ENCODE measurements around the gene RNF31.

Gene RNF31

DNA sequence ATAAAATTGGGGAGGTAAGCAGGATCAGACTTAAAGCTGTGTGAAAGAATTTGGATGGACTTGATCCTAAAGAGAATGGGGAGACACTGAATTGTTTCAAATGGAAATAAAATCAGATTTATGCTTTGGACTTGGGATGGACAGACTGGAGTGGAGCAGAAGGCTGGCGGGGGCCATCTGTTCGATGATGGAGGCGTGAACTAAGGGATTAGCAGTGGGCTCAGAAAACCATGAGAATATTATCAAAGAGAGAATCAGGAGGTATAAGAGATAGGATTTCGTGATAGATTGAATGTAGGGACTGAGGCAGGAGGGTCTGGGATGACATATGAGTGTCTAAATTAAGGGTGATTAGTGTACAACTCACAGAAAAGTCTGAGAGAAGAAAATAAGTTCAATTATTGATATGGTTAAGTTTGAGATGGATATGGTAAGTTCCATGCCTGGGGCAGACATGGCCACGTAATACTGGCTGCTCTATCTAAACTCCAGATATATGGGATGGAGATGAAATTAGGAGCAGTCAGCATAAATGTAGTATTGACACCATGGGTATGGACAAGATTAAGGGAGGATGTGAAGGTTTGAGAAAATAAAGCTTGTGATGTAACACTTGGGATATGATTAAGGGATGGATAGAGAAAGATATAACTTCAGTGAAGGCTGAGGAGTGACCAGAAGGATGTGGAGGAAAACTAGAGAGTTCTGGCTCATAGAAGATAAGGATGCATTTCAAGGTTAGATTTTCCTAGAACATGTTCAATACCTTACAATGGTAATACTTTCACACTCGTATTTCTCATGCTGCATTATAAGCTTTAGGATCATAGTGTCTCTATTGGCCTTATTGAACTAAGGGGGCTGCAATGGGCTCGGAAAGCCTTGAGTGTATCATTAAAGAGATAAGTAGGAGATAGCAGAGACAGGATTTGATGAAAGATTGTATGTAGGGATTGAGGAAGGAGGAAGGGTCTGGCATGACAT is 57.2 kb downstream of the RNF31 start:
- Histone ChIP-seq H3K4me2 (ENCODE audit: low read length) (no peak overlapping the region), H3K4me1 (ENCODE audit: insufficient read depth, low read length, severe bottlenecking) (no peaks in the 10 kb centered on the region), H4K20me1 (ENCODE audit: insufficient read depth, low read length) (no peaks in the 10 kb centered on the region), H3K27me3 (ENCODE audit: insufficient read depth, low read length) (no peaks in the 10 kb centered on the region), H3K4me3 (ENCODE audit: low read depth, low read length, poor library complexity, severe bottlenecking) (no peak overlapping the region), H3K9me2 (ENCODE audit: low read depth, low read length) (no peaks in the 10 kb centered on the region), H3K9me3 (ENCODE audit: low read length) (peaks cover 3% of the 10 kb centered on the region; the same call in 1 of the 2 replicates), H3F3A (ENCODE audit: insufficient read depth, low read length) (no peaks in the 10 kb centered on the region), H3K36me3 (ENCODE audit: insufficient read depth, low read length) (peaks cover 77% of the 10 kb centered on the region), H3K9ac (ENCODE audit: low read length) (no peak overlapping the region), H3K27ac (ENCODE audit: low read depth, low read length, poor library complexity, severe bottlenecking) (no peak overlapping the region), H3K79me2 (ENCODE audit: insufficient read depth, low read length) (no peaks in the 10 kb centered on the region), H2AFZ (ENCODE audit: low read length) (no peak overlapping the region)
- no peak for TF ChIP-seq EZH2 (IDR thresholded peaks at IDR 0.05; ENCODE audit: borderline replicate concordance, low read length)
- TF ChIP-seq, protein P1, sequence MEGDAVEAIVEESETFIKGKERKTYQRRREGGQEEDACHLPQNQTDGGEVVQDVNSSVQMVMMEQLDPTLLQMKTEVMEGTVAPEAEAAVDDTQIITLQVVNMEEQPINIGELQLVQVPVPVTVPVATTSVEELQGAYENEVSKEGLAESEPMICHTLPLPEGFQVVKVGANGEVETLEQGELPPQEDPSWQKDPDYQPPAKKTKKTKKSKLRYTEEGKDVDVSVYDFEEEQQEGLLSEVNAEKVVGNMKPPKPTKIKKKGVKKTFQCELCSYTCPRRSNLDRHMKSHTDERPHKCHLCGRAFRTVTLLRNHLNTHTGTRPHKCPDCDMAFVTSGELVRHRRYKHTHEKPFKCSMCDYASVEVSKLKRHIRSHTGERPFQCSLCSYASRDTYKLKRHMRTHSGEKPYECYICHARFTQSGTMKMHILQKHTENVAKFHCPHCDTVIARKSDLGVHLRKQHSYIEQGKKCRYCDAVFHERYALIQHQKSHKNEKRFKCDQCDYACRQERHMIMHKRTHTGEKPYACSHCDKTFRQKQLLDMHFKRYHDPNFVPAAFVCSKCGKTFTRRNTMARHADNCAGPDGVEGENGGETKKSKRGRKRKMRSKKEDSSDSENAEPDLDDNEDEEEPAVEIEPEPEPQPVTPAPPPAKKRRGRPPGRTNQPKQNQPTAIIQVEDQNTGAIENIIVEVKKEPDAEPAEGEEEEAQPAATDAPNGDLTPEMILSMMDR (IDR thresholded peaks at IDR 0.05; ENCODE audit: low read length), result no peak

DNA sequence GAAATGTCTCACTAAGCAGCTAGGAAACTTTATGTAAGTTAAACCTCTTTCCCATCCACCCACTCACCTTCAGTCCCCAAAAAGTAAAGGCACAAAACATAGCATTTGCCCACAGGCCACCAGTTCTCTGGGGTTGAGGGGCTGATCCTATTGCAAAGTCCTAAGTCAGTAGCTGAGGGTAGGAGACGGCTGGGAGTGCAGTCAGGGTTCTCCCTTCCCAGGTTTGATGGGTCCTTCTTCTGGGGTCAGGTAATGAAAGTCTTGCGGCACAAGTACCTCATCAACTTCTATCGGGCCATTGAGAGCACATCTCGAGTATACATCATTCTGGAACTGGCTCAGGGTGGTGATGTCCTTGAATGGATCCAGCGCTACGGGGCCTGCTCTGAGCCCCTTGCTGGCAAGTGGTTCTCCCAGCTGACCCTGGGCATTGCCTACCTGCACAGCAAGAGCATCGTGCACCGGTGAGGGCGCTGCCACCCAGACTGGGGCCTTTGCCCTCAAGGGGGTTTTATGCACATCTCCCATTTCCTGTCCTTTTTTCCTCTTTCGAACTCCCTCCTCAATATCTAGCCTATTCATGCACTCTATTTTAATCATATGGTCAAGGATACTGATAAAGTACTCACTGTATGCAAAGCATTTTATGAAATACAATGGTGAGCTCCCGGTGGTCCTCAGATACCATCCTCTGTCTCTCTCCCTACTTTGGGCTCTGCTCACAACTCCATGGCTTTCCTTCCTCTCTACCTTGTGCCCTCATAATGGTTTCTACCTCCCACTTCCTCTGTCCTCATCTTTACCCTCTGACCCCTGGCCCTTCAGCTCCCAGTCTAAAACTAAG is 59.2 kb downstream of the RNF31 start:
- Histone ChIP-seq H3K9me3 (ENCODE audit: low read length) (0 out of 2 replicates have a peak, but pooled peaks cover under 1% of the 10 kb centered on the region), H3K27ac (ENCODE audit: low read depth, low read length, poor library complexity, severe bottlenecking) (no peak overlapping the region), H3K4me2 (ENCODE audit: low read length) (no peak overlapping the region), H3K4me1 (ENCODE audit: insufficient read depth, low read length, severe bottlenecking) (no peaks in the 10 kb centered on the region), H3F3A (ENCODE audit: insufficient read depth, low read length) (no peaks in the 10 kb centered on the region), H3K79me2 (ENCODE audit: insufficient read depth, low read length) (no peaks in the 10 kb centered on the region), H3K36me3 (ENCODE audit: insufficient read depth, low read length) (peaks cover 86% of the 10 kb centered on the region), H2AFZ (ENCODE audit: low read length) (no peak overlapping the region), H4K20me1 (ENCODE audit: insufficient read depth, low read length) (no peaks in the 10 kb centered on the region), H3K4me3 (ENCODE audit: low read depth, low read length, poor library complexity, severe bottlenecking) (no peak overlapping the region), H3K9ac (ENCODE audit: low read length) (no peak overlapping the region), H3K9me2 (ENCODE audit: low read depth, low read length) (no peaks in the 10 kb centered on the region), H3K27me3 (ENCODE audit: insufficient read depth, low read length) (no peaks in the 10 kb centered on the region)
- TF ChIP-seq, protein P1 (IDR thresholded peaks at IDR 0.05; ENCODE audit: low read length), result no peak

DNA sequence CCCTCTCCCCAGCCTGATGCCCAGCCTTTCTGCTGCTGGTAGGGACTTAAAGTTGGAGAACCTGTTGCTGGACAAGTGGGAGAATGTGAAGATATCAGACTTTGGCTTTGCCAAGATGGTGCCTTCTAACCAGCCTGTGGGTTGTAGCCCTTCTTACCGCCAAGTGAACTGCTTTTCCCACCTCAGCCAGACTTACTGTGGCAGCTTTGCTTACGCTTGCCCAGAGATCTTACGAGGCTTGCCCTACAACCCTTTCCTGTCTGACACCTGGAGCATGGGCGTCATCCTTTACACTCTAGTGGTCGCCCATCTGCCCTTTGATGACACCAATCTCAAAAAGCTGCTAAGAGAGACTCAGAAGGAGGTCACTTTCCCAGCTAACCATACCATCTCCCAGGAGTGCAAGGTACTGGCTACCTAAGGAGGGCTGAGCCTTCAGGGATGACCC is 59.8 kb downstream of the RNF31 start:
- Histone ChIP-seq H3K36me3 (ENCODE audit: insufficient read depth, low read length) (peaks cover 85% of the 10 kb centered on the region), H3K9ac (ENCODE audit: low read length) (no peak overlapping the region), H3F3A (ENCODE audit: insufficient read depth, low read length) (no peaks in the 10 kb centered on the region), H3K79me2 (ENCODE audit: insufficient read depth, low read length) (no peaks in the 10 kb centered on the region; the same call in 1 of the 2 replicates), H3K4me3 (ENCODE audit: low read depth, low read length, poor library complexity, severe bottlenecking) (no peak overlapping the region), H4K20me1 (ENCODE audit: insufficient read depth, low read length) (no peaks in the 10 kb centered on the region), H3K4me2 (ENCODE audit: low read length) (no peak overlapping the region), H3K9me2 (ENCODE audit: low read depth, low read length) (no peaks in the 10 kb centered on the region), H3K27ac (ENCODE audit: low read depth, low read length, poor library complexity, severe bottlenecking) (no peak overlapping the region), H3K4me1 (ENCODE audit: insufficient read depth, low read length, severe bottlenecking) (peaks cover 3% of the 10 kb centered on the region), H3K9me3 (ENCODE audit: low read length) (no peaks in the 10 kb centered on the region), H2AFZ (ENCODE audit: low read length) (no peak overlapping the region), H3K27me3 (ENCODE audit: insufficient read depth, low read length) (no peaks in the 10 kb centered on the region)
- no peak for TF ChIP-seq EZH2 (IDR thresholded peaks at IDR 0.05; ENCODE audit: borderline replicate concordance, low read length)
